Breast epithelium (tissue), 3 donors: Measurements from ENCODE around the gene PRKG1.

Experiments
- POLR2A ChIP-seq: fragments of 450-650 bp; IDR thresholded peaks from one replicate; pipeline ENCODE4 v1.6.1; 2016; ENCODE audit warnings: antibody characterized with exemption, mild to moderate bottlenecking, moderate library complexity
- POLR2AphosphoS5 ChIP-seq, 3 donors: sonication (generic); formaldehyde crosslinking; IDR thresholded peaks; one replicate each; pipeline ENCODE4 v1.6.1; 2017; ENCODE audit warnings: antibody characterized with exemption in 3 of 3
- TF ChIP-seq, protein P1 (sequence below), 3 donors: fragments of 450-650 bp; IDR thresholded peaks; one replicate each; pipeline ENCODE4 v1.5.1; 2016 to 2017; ENCODE audit warnings: antibody characterized with exemption in 3 of 3, mild to moderate bottlenecking in 3 of 3, moderate library complexity in 3 of 3

DNA sequence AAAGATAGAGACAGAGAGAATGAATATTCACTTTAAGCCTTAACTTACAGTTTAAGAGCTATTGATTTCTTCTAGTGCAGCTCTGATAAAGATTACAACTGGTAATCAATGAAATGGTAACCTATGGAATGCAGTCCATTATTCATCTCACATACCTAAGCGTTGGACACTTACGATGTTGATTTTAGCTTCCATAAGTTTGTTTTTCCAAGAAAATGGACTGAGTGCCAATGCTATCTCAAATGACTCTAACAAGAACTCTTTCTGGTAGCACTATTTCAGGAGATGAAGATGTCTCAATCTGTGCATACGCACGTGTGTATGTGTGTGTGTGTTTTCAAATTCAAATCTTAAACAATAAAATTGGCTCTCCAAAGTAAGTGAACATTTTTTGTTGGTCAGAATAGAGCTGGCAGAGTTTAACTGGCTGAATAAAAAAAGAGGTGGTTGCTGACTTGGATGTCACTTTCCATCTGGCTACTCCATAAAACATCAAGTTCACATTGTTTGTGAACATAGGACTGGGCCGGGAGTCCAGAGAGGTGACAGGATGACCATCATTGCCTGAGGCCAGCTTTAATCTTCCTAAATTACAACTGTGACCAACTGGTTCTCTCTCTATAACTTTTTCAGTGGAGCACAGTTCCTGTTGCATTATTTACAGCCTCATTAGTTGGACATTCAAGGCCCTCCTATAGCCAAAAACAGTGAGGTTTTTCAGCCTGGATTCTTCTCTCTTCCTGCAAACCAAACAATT is 732.0 kb downstream of the PRKG1 start:
- TF ChIP-seq POLR2A (no peak), POLR2AphosphoS5 (IDR thresholded peaks at IDR 0.05) (no peak)
- TF ChIP-seq, protein P1, sequence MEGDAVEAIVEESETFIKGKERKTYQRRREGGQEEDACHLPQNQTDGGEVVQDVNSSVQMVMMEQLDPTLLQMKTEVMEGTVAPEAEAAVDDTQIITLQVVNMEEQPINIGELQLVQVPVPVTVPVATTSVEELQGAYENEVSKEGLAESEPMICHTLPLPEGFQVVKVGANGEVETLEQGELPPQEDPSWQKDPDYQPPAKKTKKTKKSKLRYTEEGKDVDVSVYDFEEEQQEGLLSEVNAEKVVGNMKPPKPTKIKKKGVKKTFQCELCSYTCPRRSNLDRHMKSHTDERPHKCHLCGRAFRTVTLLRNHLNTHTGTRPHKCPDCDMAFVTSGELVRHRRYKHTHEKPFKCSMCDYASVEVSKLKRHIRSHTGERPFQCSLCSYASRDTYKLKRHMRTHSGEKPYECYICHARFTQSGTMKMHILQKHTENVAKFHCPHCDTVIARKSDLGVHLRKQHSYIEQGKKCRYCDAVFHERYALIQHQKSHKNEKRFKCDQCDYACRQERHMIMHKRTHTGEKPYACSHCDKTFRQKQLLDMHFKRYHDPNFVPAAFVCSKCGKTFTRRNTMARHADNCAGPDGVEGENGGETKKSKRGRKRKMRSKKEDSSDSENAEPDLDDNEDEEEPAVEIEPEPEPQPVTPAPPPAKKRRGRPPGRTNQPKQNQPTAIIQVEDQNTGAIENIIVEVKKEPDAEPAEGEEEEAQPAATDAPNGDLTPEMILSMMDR (IDR thresholded peaks at IDR 0.05): no peak
